Astrocyte of the spinal cord (primary cell): Measurements from ENCODE around the gene SMARCD1.
A peak's percentile ranks its signal among the peaks of the same experiment; 100 is the strongest.

Experiments used
- DNase-seq: peaks from one replicate; pipeline ENCODE4 v3.0.0; 2011; ENCODE audit warnings: low read depth, low spot score
- H3K4me3 ChIP-seq: 2 replicates; pipeline ENCODE4 v1.5.1; 2011; ENCODE audit warnings: low read depth, mild to moderate bottlenecking, low read length, moderate library complexity
- CTCF ChIP-seq: IDR thresholded peaks from 2 replicates; pipeline ENCODE4 v1.5.1; 2012; ENCODE audit warnings: low read depth, mild to moderate bottlenecking, low read length, inconsistent platforms
- in situ Hi-C: cut with HindIII; loops from 2 replicates; pipeline ENCODE4 v1.10.0; 2017; ENCODE audit warnings: low sequenced_read_pairs

SMARCD1 gene

GRCh38 chr12:50089730-50090129 is 4.6 kb downstream of the SMARCD1 start:
- TF ChIP-seq CTCF = no peak
- in situ Hi-C loops = no loop called here
- H3K4me3 ChIP-seq = no peak overlapping the region
- DNase-seq = no peak

GRCh38 chr12:50090391-50090790 is 5.2 kb downstream of the SMARCD1 start:
- no peak for DNase-seq
- in situ Hi-C loops = no loop called here
- H3K4me3 ChIP-seq = no peak overlapping the region
- TF ChIP-seq CTCF = no peak

GRCh38 chr12:50097952-50098351 is 12.8 kb downstream of the SMARCD1 start:
- in situ Hi-C loops = no loop called here
- H3K4me3 ChIP-seq = no peak overlapping the region
- no peak for TF ChIP-seq CTCF
- no peak for DNase-seq

- in situ Hi-C loops = no loop called here
- DNase-seq = peak; percentile 23
- no peak overlapping the region for H3K4me3 ChIP-seq
- TF ChIP-seq CTCF = no peak
Observed at GRCh38 chr12:50099302-50100008, 14.3 kb downstream of the SMARCD1 start.

GRCh38 chr12:50100561-50100960 is 15.4 kb downstream of the SMARCD1 start:
- TF ChIP-seq CTCF = no peak
- in situ Hi-C loops = no loop called here
- DNase-seq = no peak
- H3K4me3 ChIP-seq = no peak overlapping the region

- peak; percentile 54 for TF ChIP-seq CTCF
- H3K4me3 ChIP-seq = no peak overlapping the region
- in situ Hi-C loops = no loop called here
- DNase-seq = peak; percentile 56
Observed at GRCh38 chr12:50101663-50102062, 16.5 kb downstream of the SMARCD1 start.
